NCI-H2227 (cell line): Measurements from ENCODE around the gene RPN1.
A peak's percentile ranks its signal among the peaks of the same experiment; 100 is the strongest.

Experiments used
- DNase-seq: peaks from one replicate; lab custom pipeline; 2025; ENCODE audit not compliant: unreplicated experiment; lab: John Stamatoyannopoulos, UW

RPN1 gene

GRCh38 chr3:128584412-128585020 is 66.1 kb downstream of the RPN1 start:
- peak; percentile 78 for DNase-seq

GRCh38 chr3:128581566-128581965 is 69.1 kb downstream of the RPN1 start:
- no peak for DNase-seq

GRCh38 chr3:128579927-128580326 is 70.7 kb downstream of the RPN1 start:
- no peak for DNase-seq

DNA sequence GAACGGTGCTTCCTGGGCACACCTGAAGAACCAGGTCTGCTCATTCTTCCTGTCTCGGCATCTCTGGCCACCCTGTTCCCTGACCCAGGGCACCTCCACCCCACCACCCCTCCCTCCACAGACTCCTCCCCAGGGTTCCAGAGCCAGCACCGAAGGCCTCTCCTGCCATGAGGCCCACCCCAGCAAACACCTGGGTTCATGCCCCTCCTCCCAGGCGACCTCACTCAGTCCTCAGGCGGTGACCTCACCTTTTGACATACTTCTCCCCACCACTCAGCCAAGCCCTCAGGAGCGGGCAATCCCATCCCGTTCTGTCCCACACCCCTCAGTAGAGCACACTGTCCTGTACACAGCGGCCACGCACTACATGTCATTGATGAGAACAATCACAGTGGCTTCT is 72.3 kb downstream of the RPN1 start:
- no peak for DNase-seq

DNA sequence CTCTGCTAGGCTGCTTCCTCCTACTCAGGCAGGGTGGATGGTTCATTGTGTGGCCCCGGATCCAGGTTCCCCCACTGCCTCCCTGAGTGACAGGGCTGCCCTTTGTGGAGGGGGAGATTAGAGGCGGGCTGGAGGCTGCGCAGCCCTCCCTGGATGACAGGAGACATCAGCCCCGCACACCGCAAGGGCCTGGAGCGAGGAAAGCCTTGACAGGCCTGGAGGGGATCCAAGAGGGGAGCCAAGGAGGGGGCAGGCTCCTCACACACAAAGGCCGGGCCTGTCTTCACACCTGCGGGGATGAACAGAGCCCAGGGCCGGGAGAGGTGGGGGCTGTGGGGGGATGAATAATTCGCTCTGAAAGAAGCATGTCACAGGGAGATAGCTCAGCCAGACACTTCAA is 72.9 kb downstream of the RPN1 start:
- DNase-seq = no peak

- no peak for DNase-seq
Measured at GRCh38 chr3:128576290-128576689, 74.3 kb downstream of the RPN1 start.

- DNase-seq = no peak
Measured at GRCh38 chr3:128575777-128576176, 74.8 kb downstream of the RPN1 start.

- no peak for DNase-seq
Measured at GRCh38 chr3:128573707-128574162, 76.9 kb downstream of the RPN1 start.

DNA sequence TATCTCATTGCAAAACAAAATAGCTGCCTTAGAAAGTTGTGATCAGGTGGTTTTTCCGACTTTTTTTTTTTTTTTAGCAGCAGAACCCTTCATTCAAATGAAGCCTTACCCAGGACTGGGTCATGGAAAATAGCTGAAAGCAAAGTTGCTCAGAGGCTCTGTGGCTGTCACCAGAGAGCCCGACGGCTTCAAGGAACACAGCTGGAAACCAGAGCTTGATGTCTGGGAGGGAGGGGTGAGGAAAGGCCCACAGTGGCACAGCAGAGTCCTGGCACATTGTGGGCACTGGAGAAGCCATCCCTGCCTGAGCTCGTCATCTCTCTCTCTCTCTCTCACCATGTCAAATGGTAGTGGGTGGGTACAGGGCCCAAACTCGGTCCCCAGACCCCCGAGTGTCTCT is 77.5 kb downstream of the RPN1 start:
- no peak for DNase-seq

DNA sequence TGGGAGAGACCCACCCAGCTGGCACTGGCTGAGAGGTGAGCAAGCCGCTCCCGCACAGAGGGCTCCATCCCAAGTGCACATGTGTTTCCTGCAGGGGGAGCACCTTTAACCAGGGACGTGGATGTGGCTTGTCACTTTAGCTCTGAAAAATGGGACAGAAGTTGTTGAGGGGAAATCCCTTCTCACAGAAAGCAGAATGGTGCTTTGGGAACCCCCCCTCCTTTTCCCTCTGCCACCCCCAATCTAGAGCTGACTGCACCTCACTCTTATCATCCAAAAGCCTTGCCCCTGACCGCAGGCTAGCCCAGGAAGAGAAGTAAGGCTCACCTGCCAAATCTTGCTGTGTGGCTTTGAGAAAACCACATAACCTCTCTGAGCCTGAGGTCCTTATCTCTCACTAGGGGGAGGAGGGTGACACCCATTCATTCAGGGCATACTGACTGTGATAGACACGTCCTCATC is 77.9 kb downstream of the RPN1 start:
- no peak for DNase-seq

- DNase-seq = no peak
Measured at GRCh38 chr3:128572013-128572412, 78.6 kb downstream of the RPN1 start.
